Esophagus squamous epithelium (tissue), 4 donors: ENCODE measurements around the gene SPINT1.

ENCODE experiments used
- CTCF ChIP-seq, 6 experiments: fragments of 450-650 bp in 4 of 6; fragments of 200-600 bp in 2 of 6; sonication (generic) in 2 of 6; IDR thresholded peaks; one replicate each; pipeline ENCODE4 v1.5.1; 2016 to 2019; ENCODE audit warnings: antibody characterized with exemption in 6 of 6, mild to moderate bottlenecking in 4 of 6, moderate library complexity in 4 of 6
- POLR2A ChIP-seq, 4 donors: fragments of 450-650 bp; IDR thresholded peaks; one replicate each; pipeline ENCODE4 v1.6.1; 2017; ENCODE audit warnings: antibody characterized with exemption in 4 of 4, mild to moderate bottlenecking in 4 of 4, moderate library complexity in 3 of 4

DNA sequence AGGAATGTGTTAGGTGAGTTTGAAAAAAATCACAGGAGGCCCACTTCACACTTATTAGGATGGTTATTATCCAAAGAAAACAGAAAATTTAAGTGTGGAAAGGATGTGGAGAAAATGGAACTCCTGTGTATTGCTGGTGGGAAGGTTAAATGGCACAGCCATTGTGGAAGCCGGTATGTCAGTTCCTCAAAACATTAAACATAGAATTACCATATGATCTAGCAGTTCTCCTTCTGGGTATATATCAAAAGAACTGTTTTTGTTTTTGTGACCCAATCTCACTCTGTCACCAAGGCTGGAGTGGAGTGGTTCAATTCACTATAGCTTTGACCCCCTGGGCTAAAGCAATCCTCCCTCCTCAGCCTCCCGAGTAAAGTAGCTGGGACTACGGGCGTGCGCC, 47.3 kb upstream of the SPINT1 start:
- TF ChIP-seq POLR2A (IDR thresholded peaks at IDR 0.05) (no peak), CTCF (IDR thresholded peaks at IDR 0.05) (no peak)
